Kidney capillary endothelial cell (primary cell): ENCODE results near the gene CCL2.

Experiments used
- DNase-seq: peaks from one replicate; pipeline ENCODE4 v3.0.0-alpha.2; 2018; ENCODE audit warnings: low spot score

The CCL2 gene

DNA sequence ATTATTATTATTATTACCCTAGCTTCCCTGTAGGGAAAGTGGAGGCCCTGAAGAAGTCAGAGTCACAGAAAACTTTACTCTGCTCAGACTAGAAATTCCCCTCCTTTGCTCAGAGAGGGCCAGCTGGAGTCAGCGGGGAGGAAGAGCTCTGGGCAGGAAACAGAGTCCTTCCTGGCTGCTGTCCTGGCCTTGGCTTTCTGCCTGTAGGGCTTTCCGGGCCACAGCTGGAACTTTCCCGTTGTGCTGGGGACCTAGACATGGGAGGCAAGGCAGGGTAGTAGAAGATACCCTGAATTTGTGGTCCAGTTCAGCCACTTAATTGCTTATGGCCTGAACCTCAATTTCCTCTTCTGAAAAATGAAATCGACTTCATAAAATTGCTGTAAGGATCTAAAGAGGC is 14.0 kb upstream of the CCL2 start:
- peak; percentile 42 for DNase-seq

DNA sequence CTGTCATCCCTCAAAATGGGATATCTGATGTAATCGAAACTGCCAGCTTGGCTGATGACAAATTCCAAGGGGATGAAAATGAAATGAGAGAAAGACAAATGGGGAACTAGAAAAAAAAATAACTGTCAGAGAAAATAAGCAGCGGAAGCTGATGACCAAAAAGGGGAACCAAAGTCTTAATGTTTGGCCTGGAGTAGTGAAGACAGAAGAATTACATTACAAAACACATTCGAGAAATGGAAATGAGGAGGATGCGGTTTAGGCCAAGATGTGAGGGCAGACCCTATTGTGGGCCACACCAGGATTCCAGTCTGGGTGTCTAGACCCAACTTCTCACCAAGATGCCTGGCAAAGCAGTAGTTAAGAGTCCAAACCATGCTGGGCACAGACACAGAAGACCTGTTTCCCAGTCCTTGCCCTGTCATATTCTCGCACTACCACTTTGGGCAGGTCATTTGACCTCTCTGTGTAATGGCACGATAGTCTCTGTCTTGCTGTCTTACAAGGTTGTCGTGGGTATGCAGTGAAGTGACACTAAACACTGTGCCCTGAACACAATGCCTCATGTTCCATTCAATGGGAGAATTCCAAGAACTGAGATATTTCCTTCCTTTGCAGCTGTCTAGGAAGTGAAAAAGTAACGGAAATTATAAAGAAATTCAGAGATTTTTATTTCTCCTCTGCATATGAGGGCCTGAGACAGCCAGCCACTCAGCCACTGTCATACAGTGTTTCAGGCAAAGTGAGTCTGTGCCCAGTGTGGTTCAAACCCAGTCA is 12.3 kb upstream of the CCL2 start:
- peak; percentile 60 for DNase-seq

DNA sequence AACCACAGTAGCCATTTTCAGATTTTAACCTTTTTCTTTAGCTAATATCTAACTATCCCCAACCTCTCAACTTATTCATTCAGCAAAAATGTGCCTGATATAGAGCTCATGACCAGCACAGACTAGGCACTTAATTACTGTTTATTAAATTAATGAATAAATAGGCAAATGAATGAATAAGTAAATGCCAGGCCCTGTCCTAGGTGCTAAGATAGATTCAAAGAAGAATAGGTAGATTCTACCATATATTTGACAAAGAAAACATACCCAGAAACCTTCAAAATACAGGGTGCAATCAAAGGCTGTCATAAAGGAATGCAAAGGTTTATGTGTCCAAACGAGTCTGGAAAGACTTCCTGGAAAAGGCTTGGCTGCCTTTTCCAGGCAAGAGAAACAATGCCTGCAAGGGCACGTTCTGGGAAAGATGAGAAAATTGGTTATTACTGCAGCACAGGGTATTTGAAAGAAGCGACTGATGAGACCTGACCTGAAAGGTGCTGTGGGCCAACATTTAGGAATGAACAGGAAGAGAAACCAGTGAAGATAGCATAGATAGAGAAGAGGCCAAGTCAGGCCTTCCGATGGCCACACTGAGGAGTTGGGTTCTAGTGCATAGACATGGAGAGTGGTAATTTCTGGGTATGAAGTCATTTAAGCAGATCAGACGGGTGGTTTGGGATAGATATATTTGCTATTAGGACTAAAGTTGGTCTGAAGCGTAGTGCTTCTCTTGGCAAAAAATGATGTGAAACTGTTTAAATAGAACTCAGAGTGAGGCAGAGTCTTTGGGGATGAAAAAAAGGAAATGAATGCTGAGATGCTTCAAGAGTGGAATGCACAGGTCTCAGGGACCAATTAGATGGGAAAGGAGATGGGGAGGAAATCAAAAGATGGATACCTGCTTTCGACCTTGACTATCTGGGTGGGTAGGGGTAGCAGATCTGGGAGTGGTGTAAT is 11.4 kb upstream of the CCL2 start:
- DNase-seq: no peak

DNA sequence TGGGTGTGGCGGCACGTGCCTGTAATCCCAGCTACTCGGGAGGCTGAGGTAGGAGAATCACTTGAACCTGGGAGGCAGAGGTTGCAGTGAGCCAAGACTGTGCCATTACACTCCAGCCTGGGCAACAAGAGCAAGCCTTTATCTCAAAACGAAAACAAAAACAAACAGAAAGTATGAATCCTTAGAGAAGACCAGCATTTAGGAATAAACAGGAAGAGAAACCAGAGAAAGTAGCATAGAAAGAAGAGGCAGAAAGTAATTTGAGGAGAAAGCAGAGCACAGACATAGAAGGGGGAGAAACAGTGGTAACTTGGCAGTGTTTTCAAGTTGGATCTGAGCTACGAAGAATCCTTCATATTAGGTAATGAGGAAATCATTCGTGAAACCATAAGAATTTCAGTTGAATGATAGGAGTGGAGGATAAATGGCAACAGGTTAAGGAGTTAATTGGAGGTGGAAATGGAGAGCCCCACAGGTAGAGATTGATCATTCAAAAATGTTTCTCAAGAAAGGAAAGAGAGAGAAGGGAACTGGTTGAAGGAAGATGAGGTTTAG is 9.7 kb upstream of the CCL2 start:
- DNase-seq: no peak

DNA sequence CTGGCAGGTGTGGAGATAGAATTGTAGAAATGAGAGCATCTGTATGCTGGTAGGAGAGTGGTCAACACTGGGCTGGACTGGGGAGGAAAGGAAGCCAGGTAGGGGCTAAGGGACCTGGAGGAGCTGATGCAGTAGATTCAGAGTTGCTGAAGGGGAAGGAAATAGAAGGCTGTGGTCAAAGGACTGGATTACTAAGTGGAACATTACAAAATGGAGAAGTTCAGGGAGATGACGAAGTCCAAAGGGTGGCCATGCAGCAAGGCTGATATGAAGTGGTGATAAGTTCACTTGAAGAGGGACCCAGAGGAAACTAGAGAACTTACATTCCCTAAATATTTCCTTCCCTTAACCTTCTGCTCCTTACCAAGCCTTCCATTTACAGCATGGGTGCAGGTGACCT is 8.6 kb upstream of the CCL2 start:
- DNase-seq: no peak

- no peak for DNase-seq
Measured at GRCh38 chr17:34246881-34247280, 8.2 kb upstream of the CCL2 start.

GRCh38 chr17:34248511-34249024 is 6.5 kb upstream of the CCL2 start:
- no peak for DNase-seq

DNA sequence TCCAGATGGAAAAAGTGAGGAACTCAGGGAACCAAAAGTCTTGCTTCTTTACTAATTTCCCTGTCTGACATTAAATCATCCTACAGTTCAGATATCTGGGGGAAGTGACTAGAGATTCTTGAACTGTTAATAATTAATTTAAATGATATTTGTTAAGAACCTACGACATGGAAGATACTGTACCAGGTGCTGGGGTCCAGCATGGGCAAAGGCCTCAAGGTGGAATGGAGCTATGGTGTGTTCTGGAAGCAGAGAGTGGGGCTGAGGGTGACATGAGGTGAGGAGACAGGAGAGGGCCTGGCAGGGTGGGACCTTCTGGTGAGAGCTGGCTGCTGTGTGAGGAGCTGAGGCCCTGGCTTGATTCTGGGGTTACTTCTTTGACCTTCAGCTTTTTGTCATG is 6.0 kb upstream of the CCL2 start:
- no peak for DNase-seq

- DNase-seq: no peak
Measured at GRCh38 chr17:34249478-34249877, 5.6 kb upstream of the CCL2 start.

GRCh38 chr17:34251186-34251585 is 3.9 kb upstream of the CCL2 start:
- DNase-seq: no peak

DNA sequence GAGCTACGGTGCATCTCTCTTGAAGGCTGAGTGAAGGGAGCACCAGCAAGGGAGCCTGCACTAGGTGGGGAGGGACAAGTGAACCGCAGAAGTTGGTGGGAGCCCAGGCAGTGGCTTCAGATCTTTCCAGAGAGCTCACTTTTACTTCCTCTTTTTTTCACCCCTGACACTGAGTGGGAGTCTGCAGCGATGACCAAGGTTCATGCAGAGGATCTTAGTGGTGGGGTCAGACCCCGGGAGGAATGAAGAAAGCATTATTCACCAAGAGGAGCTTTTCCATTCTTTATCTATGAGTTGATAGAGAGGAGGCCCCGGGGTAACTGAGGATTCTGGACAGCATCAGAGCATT is 3.0 kb upstream of the CCL2 start:
- DNase-seq: no peak

DNA sequence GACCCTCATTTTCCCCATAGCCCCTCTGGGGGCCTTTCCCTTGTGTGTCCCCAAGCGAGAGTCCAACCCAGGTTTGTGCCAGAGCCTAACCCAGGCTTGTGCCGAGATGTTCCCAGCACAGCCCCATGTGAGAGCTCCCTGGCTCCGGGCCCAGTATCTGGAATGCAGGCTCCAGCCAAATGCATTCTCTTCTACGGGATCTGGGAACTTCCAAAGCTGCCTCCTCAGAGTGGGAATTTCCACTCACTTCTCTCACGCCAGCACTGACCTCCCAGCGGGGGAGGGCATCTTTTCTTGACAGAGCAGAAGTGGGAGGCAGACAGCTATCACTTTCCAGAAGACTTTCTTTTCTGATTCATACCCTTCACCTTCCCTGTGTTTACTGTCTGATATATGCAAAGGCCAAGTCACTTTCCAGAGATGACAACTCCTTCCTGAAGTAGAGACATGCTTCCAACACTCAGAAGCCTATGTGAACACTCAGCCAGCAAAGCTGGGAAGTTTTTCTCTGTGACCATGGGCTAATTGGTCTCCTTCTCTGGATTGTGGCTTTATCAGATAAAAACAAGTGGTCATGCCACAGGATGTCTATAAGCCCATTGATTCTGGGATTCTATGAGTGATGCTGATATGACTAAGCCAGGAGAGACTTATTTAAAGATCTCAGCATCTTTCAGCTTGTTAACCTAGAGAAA is 2.5 kb upstream of the CCL2 start:
- peak; percentile 77 for DNase-seq

DNA sequence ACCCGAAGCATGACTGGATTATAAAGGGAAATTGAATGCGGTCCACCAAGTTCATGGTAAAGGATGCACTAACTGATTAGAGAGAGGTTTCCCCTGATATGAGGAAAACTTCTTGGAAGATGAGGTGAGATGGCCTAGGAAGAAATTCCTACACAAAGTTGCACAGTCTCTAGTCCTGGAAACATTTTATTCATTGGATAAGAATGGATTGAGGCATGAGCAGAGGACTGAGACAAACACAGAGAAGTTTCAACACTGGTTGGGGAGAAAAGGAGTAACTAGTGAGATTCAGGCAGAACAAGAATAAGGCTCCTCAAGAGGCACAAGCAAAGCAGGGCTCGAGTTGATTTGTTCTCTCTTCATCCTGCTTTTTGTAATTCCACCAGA is 2.0 kb upstream of the CCL2 start:
- no peak for DNase-seq

DNA sequence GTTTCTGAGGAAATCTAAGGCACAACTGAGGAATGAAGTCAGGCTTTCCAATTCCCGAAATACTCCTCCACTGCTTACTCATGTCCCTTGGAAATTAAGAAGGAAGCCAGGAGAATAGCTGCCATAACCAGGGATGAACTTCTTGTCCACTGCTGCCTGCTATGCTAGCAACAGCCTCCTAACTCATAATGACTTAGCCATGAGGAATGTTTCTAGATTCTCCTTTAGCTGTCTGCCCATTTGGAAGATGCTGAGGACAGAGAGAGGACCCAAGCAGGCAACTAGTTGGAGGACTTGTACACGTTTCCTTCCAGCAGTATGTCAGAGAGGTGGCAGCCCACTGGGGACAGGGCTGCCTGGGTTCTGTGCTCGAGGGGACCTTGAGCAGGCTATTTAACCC is 939 bp upstream of the CCL2 start:
- DNase-seq: peak; percentile 73

DNA sequence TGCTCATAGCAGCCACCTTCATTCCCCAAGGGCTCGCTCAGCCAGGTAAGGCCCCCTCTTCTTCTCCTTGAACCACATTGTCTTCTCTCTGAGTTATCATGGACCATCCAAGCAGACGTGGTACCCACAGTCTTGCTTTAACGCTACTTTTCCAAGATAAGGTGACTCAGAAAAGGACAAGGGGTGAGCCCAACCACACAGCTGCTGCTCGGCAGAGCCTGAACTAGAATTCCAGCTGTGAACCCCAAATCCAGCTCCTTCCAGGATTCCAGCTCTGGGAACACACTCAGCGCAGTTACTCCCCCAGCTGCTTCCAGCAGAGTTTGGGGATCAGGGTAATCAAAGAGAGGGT is 272 bp downstream of the CCL2 start:
- no peak for DNase-seq

DNA sequence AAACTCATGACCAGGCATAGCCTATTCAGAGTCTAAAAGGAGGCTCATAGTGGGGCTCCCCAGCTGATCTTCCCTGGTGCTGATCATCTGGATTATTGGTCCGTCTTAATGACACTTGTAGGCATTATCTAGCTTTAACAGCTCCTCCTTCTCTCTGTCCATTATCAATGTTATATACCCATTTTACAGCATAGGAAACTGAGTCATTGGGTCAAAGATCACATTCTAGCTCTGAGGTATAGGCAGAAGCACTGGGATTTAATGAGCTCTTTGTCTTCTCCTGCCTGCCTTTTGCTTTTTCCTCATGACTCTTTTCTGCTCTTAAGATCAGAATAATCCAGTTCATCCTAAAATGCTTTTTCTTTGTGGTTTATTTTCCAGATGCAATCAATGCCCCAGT is 756 bp downstream of the CCL2 start:
- DNase-seq: no peak

DNA sequence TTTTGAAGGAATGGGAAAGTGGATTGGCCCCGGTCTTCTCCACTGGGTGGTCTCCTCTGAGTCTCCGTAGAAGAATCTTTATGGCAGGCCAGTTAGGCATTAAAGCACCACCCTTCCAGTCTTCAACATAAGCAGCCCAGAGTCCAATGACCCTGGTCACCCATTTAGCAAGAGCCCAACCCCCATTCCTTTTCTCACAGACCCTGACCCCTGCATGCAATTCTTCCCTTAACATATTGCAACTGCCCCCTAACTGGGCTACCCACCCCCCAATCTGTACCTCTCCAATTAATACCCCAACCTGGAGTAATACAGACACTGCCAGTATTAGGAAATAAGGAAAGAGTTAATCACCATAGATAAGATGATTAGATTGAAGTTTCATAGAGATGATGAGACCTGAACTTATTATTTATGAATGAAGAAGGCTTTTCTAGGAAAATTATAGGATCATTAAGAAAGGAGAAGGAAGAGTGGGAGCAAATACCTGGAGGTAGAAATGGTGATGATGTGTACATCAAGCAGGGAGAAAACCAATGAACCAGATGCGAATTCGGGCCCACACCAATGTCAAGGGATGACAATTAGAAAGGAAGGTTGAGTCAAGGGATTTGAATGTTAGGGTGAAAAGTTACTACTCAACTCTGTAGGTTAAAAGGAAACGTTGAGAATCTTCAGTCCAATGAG is 2.4 kb downstream of the CCL2 start:
- DNase-seq: no peak

DNA sequence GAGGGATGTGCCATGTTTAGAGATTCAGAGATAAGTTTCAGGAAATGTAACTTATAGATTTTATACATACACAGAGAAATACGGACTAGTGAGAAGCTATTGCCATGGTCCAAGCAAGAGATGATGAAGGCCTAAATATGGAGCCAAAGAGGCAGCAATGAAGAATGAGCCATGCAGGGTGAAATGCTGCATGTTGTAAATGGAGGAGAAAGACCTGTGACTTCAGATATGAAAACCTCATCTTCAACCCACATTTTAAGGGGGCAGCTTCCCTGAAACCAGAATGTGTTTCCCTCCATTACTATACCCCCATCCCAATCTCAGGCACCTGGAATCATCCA is 2.9 kb downstream of the CCL2 start:
- DNase-seq: no peak

DNA sequence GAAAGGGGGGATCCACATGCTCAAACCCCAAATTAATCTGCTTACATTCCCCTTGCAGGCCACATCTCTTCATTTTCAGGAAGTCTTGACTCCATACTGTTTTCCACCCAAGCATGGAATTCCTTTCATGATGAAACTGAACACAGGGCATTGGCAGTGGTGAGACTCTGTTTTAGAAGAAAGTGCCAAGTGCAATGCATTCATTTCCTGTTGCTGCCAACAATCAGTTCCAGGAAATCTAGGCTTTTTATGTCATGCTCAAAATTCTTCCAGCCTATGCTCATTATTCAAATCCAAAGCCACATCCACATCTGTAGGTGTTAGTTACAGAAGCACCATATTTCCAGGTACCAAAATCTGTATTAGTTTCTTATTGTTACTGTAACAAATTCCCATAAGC is 4.1 kb downstream of the CCL2 start:
- peak; percentile 27 for DNase-seq

DNA sequence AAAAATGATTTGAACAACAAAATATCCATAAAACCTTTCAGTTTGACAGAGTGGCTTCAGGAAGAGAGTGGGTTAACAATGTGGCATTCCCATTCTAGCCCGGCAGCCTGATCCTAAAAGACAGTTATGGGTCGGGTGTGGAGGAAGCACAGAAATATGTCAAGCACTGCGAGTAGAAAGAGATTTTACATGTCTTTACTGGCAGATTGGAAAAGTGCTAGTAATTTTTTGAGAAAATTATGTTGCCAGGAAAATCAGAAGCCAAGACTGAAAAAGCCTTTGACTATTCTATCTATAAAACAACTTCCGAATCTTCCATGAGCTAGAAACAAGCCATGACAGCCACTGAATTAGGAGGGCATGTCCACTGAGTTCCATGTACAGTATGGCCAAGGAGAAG is 5.8 kb downstream of the CCL2 start:
- DNase-seq: no peak

DNA sequence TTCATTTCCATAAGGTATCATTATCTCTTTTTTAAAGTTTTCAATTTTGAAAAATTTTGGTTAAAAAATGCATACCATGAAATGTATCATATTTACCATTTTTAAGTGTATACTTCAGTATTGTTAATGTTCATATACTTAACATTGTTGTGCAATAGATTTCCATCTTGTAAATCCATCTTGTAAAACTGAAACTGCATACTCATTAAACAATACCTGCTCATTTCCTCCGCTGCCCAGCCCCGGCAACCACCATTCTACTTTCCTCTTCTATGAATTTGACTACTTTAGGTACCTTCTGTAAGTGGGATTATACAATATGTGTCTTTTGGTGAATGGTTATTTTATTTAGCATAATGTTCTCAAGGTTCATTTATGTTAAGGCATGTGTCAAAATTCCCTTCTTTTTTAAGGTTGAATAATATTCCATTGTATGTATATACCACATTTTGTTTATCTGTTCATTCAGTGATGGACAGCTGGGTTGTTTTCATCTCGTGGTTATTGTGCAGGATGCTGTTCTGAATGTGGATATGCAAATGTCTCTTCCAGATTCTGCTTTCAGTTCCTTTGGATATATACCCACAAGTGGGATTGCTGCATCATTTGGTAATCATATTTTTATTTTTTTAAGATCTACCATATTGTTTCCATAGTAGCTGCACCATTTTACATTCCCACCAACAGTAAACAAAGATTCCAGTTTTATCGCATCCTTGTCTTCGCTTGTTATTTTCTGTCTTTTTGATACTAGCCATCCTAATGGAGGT is 6.7 kb downstream of the CCL2 start:
- no peak for DNase-seq
